Mesenchymal stem cell (in vitro differentiated cells and primary cell): ENCODE data around the gene ADD3.

Source experiments
- DNase-seq: peaks from one replicate; pipeline ENCODE4 v3.0.0-alpha.2; 2013
- H2AFZ ChIP-seq: one replicate; pipeline ENCODE4 v1.6.1; 2013; ENCODE audit warnings: low read depth, mild to moderate bottlenecking, control low read depth, inconsistent platforms, low read length, moderate library complexity
- H2AK5ac ChIP-seq: 2 replicates; pipeline ENCODE4 v1.6.1; 2013; ENCODE audit warnings: low read length, moderate library complexity, mild to moderate bottlenecking, inconsistent platforms; ENCODE audit not compliant: severe bottlenecking
- H2BK120ac ChIP-seq: one replicate; pipeline ENCODE4 v1.6.1; 2013; ENCODE audit warnings: low read depth, mild to moderate bottlenecking, inconsistent platforms, low read length, moderate library complexity
- H2BK12ac ChIP-seq, 2 experiments: one replicate each; pipeline ENCODE4 v1.6.1; 2013; ENCODE audit warnings: inconsistent platforms in 2 of 2, low read length in 2 of 2, mild to moderate bottlenecking in 2 of 2, moderate library complexity in 2 of 2, control low read depth in 1 of 2
- H2BK15ac ChIP-seq: one replicate; pipeline ENCODE4 v1.6.1; 2013; ENCODE audit warnings: mild to moderate bottlenecking, low read depth, inconsistent platforms; ENCODE audit not compliant: poor library complexity, severe bottlenecking
- H2BK5ac ChIP-seq: 2 replicates; pipeline ENCODE4 v1.6.1; 2013; ENCODE audit warnings: low read depth, mild to moderate bottlenecking, low read length, control low read depth, inconsistent platforms; ENCODE audit not compliant: poor library complexity, severe bottlenecking
- H3K14ac ChIP-seq, 2 experiments: one replicate each; pipeline ENCODE4 v1.6.1; 2013; ENCODE audit warnings: inconsistent platforms in 2 of 2, low read length in 2 of 2, control low read depth in 1 of 2, mild to moderate bottlenecking in 1 of 2, moderate library complexity in 1 of 2
- H3K18ac ChIP-seq, 2 experiments: one replicate each; pipeline ENCODE4 v1.6.1; 2013; ENCODE audit warnings: inconsistent platforms in 2 of 2, low read length in 2 of 2, control low read depth in 1 of 2, low read depth in 1 of 2, mild to moderate bottlenecking in 1 of 2
- H3K23ac ChIP-seq, 2 experiments: one replicate each; pipeline ENCODE4 v1.6.1; 2013; ENCODE audit warnings: inconsistent platforms in 2 of 2, low read length in 2 of 2, mild to moderate bottlenecking in 2 of 2, moderate library complexity in 2 of 2, control low read depth in 1 of 2
- H3K27ac ChIP-seq: 2 replicates; pipeline ENCODE4 v1.5.1; 2013; ENCODE audit warnings: mild to moderate bottlenecking, moderate library complexity, low read length, control low read depth, inconsistent platforms; ENCODE audit not compliant: poor library complexity, severe bottlenecking
- H3K27me3 ChIP-seq, 2 experiments: 2 replicates each; pipeline versions ENCODE4 v1.6.1 to v1.7.0; 2013; ENCODE audit warnings: low read length in 2 of 2, mild to moderate bottlenecking in 2 of 2, moderate library complexity in 2 of 2, control low read depth in 1 of 2, inconsistent platforms in 1 of 2; ENCODE audit not compliant: control insufficient read depth in 1 of 2, insufficient read depth in 1 of 2
- H3K36me3 ChIP-seq, 2 experiments: 2 replicates each; pipeline versions ENCODE4 v1.6.1 to v1.7.0; 2013; ENCODE audit warnings: low read length in 2 of 2, control low read depth in 1 of 2, inconsistent platforms in 1 of 2, low read depth in 1 of 2, mild to moderate bottlenecking in 1 of 2; ENCODE audit not compliant: insufficient read depth in 2 of 2, control insufficient read depth in 1 of 2
- H3K4ac ChIP-seq, 2 experiments: one replicate each; pipeline ENCODE4 v1.6.1; 2013; ENCODE audit warnings: inconsistent platforms in 2 of 2, low read length in 2 of 2, mild to moderate bottlenecking in 2 of 2, moderate library complexity in 2 of 2, control low read depth in 1 of 2, low read depth in 1 of 2
- H3K4me1 ChIP-seq: 2 replicates; pipeline ENCODE4 v1.6.1; 2013; ENCODE audit warnings: low read depth, low read length, control low read depth; ENCODE audit not compliant: control insufficient read depth, insufficient read depth
- H3K4me2 ChIP-seq: 2 replicates; pipeline ENCODE4 v1.6.1; 2013; ENCODE audit warnings: low read length, mild to moderate bottlenecking, inconsistent platforms; ENCODE audit not compliant: poor library complexity, severe bottlenecking
- H3K4me3 ChIP-seq, 2 experiments: 2 replicates each; pipeline versions ENCODE4 v1.5.1 to v1.7.0; 2013; ENCODE audit warnings: low read length in 2 of 2, mild to moderate bottlenecking in 2 of 2, control low read depth in 1 of 2, low read depth in 1 of 2; ENCODE audit not compliant: insufficient read depth in 1 of 2
- H3K79me1 ChIP-seq: replicated peaks from 2 replicates; pipeline ENCODE4 v1.6.1; 2013; ENCODE audit warnings: mild to moderate bottlenecking, control low read depth, low read length, inconsistent platforms; ENCODE audit not compliant: poor library complexity, severe bottlenecking
- H3K9ac ChIP-seq: 2 replicates; pipeline ENCODE4 v1.7.0; 2013; ENCODE audit warnings: mild to moderate bottlenecking, low read length, moderate library complexity
- H3K9me3 ChIP-seq: 2 replicates; pipeline ENCODE4 v1.7.0; 2013; ENCODE audit warnings: mild to moderate bottlenecking, low read length; ENCODE audit not compliant: control insufficient read depth
- H4K8ac ChIP-seq: one replicate; pipeline ENCODE4 v1.6.1; 2013; ENCODE audit warnings: inconsistent platforms, mild to moderate bottlenecking, low read length, moderate library complexity
- H4K91ac ChIP-seq: one replicate; pipeline ENCODE4 v1.6.1; 2013; ENCODE audit warnings: mild to moderate bottlenecking, low read length, inconsistent platforms
- WGBS: methylation state at CpG from one replicate; pipeline ENCODE4 v1.1.7; 2013; ENCODE audit warnings: mixed read lengths; 5-methylcytosine and 5-hydroxymethylcytosine counted together

ADD3 gene

DNA sequence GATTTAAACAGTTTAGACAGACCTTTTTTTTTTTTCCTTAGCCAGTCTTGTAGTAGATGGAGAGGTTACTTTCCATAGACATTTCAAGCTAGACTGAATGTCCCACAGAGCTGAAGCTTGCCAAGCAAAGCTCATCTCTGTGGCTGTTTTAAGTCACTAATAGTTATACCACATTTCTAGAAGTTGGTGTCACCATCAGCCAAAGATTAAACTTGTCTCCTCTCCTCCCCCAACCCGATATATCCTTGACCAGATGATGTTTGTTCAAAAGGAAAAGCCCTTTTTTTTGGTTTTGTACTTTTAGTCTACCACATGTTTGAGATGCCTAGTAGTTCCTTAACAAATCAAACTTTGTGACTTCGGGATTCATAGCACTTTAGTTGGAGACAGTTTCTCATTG, 66.1 kb downstream of the ADD3 start:
- H3K36me3 ChIP-seq = no peaks in the 10 kb centered on the region
- H3K79me1 ChIP-seq = peaks cover 13% of the 10 kb centered on the region
- no peaks in the 10 kb centered on the region for H3K27me3 ChIP-seq
- H4K91ac ChIP-seq = no peak overlapping the region
- H3K4ac ChIP-seq = no peak overlapping the region
- H3K4me2 ChIP-seq = no peak overlapping the region
- peak overlapping the region; percentile 84 for H3K9ac ChIP-seq
- no peak overlapping the region for H4K8ac ChIP-seq
- H3K27ac ChIP-seq = peak overlapping the region; percentile 20
- no peak overlapping the region for H3K14ac ChIP-seq
- no peak for DNase-seq
- H2BK12ac ChIP-seq = no peak overlapping the region
- H2AFZ ChIP-seq = no peak overlapping the region
- H2BK5ac ChIP-seq = no peak overlapping the region
- peaks cover 1% of the 10 kb centered on the region for H3K4me1 ChIP-seq
- no peak overlapping the region for H2BK120ac ChIP-seq
- no peak overlapping the region for H3K18ac ChIP-seq
- H2AK5ac ChIP-seq = peak overlapping the region; percentile 58
- H3K23ac ChIP-seq = no peak overlapping the region
- H2BK15ac ChIP-seq = no peak overlapping the region
- no peaks in the 10 kb centered on the region for H3K9me3 ChIP-seq
- H3K4me3 ChIP-seq = peak overlapping the region in 1 of 2 experiments; percentile 31
- WGBS = 60% methylated on average over 1 of the region's 2 CpGs

DNA sequence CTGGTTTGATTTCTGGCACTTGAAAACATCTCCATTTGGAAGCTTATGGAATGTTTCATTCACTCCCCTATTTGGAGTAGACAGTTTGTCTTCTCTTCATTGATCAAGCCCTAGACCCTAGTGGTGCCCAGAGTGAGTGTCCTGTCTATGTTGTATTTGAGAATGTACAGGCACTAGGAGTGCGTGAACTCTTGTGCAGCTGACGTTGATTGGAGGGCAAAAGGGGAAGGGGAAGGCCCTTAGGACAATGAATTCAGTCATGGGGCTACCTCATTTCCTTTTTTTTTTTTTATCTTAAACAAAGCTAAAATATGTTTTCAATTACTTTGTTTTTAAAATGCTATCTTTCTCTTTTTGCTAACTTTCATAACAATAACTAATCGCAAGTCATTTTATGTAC, 66.5 kb downstream of the ADD3 start:
- H2BK120ac ChIP-seq = no peak overlapping the region
- H3K14ac ChIP-seq = no peak overlapping the region
- DNase-seq = no peak
- H2AK5ac ChIP-seq = no peak overlapping the region
- peak overlapping the region; percentile 84 for H3K9ac ChIP-seq
- H2BK15ac ChIP-seq = no peak overlapping the region
- H4K91ac ChIP-seq = no peak overlapping the region
- peak overlapping the region; percentile 20 for H3K27ac ChIP-seq
- H3K18ac ChIP-seq = peak overlapping the region in 1 of 2 experiments; percentile 40
- no peaks in the 10 kb centered on the region for H3K9me3 ChIP-seq
- no peaks in the 10 kb centered on the region for H3K27me3 ChIP-seq
- no peaks in the 10 kb centered on the region for H3K36me3 ChIP-seq
- no peak overlapping the region for H3K4ac ChIP-seq
- peaks cover 1% of the 10 kb centered on the region for H3K4me1 ChIP-seq
- no peak overlapping the region for H2AFZ ChIP-seq
- no peak overlapping the region for H2BK5ac ChIP-seq
- no peak overlapping the region for H2BK12ac ChIP-seq
- peaks cover 13% of the 10 kb centered on the region for H3K79me1 ChIP-seq
- H3K23ac ChIP-seq = no peak overlapping the region
- H3K4me2 ChIP-seq = no peak overlapping the region
- peak overlapping the region in 1 of 2 experiments; percentile 31 for H3K4me3 ChIP-seq
- WGBS = 71% methylated on average over 1 of the region's 3 CpGs
- H4K8ac ChIP-seq = no peak overlapping the region

GRCh38 chr10:110074758-110075671, 67.2 kb downstream of the ADD3 start:
- Histone ChIP-seq H3K18ac (peak overlapping the region in 1 of 2 experiments; percentile 7), H3K36me3 (no peaks in the 10 kb centered on the region), H3K4me3 (peak overlapping the region in 1 of 2 experiments; percentile 58), H2BK15ac (no peak overlapping the region), H3K27ac (peak overlapping the region; percentile 89), H3K23ac (no peak overlapping the region), H4K8ac (no peak overlapping the region), H2AK5ac (no peak overlapping the region), H3K9ac (peak overlapping the region; percentile 84), H3K79me1 (peaks cover 17% of the 10 kb centered on the region), H3K9me3 (no peaks in the 10 kb centered on the region), H2BK5ac (no peak overlapping the region), H3K14ac (no peak overlapping the region), H3K4me2 (no peak overlapping the region), H4K91ac (no peak overlapping the region), H3K4me1 (peaks cover 1% of the 10 kb centered on the region), H2AFZ (no peak overlapping the region), H3K4ac (no peak overlapping the region), H2BK120ac (no peak overlapping the region), H3K27me3 (no peaks in the 10 kb centered on the region), H2BK12ac (no peak overlapping the region)
- WGBS = no CpG with 5 or more reads among the region's 2 CpGs
- peak; percentile 75 for DNase-seq

- H3K4me1 ChIP-seq = peaks cover 1% of the 10 kb centered on the region
- no peak overlapping the region for H3K4me2 ChIP-seq
- H2AK5ac ChIP-seq = no peak overlapping the region
- H3K36me3 ChIP-seq = no peaks in the 10 kb centered on the region
- H2BK12ac ChIP-seq = no peak overlapping the region
- H3K9me3 ChIP-seq = no peaks in the 10 kb centered on the region
- H2BK120ac ChIP-seq = no peak overlapping the region
- no peak overlapping the region for H3K18ac ChIP-seq
- H2BK5ac ChIP-seq = no peak overlapping the region
- H3K14ac ChIP-seq = no peak overlapping the region
- no peak overlapping the region for H4K8ac ChIP-seq
- H3K27ac ChIP-seq = peak overlapping the region; percentile 89
- DNase-seq = no peak
- H3K4me3 ChIP-seq = peak overlapping the region in 1 of 2 experiments; percentile 58
- H3K9ac ChIP-seq = peak overlapping the region; percentile 84
- H4K91ac ChIP-seq = no peak overlapping the region
- peaks cover 16% of the 10 kb centered on the region for H3K79me1 ChIP-seq
- H3K27me3 ChIP-seq = no peaks in the 10 kb centered on the region
- H2BK15ac ChIP-seq = no peak overlapping the region
- no peak overlapping the region for H2AFZ ChIP-seq
- no peak overlapping the region for H3K4ac ChIP-seq
- H3K23ac ChIP-seq = no peak overlapping the region
Measured at GRCh38 chr10:110075686-110076085, 67.9 kb downstream of the ADD3 start.
